HCT116 (cell line): Measurements from ENCODE around the gene CUL9. TPM values are rescaled to one million over a fixed set of nuclear protein-coding genes. Genes with fewer than 3 reads are reported as not detected.

Source experiments
- ATAC-seq: fragments of 200-7000 bp; cut with Tn5 transposase; 2 replicates; pipeline ENCODE4 v1.9.1; 2020; ENCODE audit warnings: mild to moderate bottlenecking, moderate library complexity
- BruUV-seq: library from RNA; stranded (reverse); fragments of 400-500 nt; replicated peaks from 2 replicates; lab custom pipeline; 2021; lab: Mats Ljungman, UMichigan
- CTCF ChIA-PET: fragments of 300-600 bp; sonication (Branson Sonifier 250); formaldehyde crosslinking; loops from one replicate; lab custom pipeline; 2021; ENCODE audit warnings: antibody characterized with exemption; lab: Charles Lee
- POLR2A ChIA-PET: fragments of 300-600, 350-600 bp; sonication (Branson Sonifier 250); formaldehyde crosslinking; loops from one replicate; lab custom pipeline; 2021; ENCODE audit warnings: antibody characterized with exemption; lab: Charles Lee
- RAD21 ChIA-PET, 2 experiments: fragments of 300-600 bp; sonication (Branson Sonifier 250); formaldehyde crosslinking; loops; one replicate each; lab custom pipeline; 2023; ENCODE audit warnings: low total read pairs in 2 of 2; ENCODE audit not compliant: uncharacterized antibody in 2 of 2, unreplicated experiment in 2 of 2, low non-redundant PET in 1 of 2; lab: Charles Lee
- DNase-seq: peaks from one replicate; pipeline ENCODE4 v3.0.0-alpha.2; 2010; ENCODE audit warnings: low read depth, low spot score
- H2AFZ ChIP-seq: fragments of 200-600 bp; shearing (Covaris generic), sonication (generic); 2 replicates; pipeline ENCODE4 v1.6.1; 2017; ENCODE audit warnings: low read depth, mixed run types, mixed read lengths, antibody characterized with exemption, low read length; ENCODE audit not compliant: poor library complexity, severe bottlenecking
- H3K27ac ChIP-seq: 2 replicates; pipeline ENCODE4 v1.5.1; 2012; ENCODE audit warnings: low read depth, low read length
- H3K27me3 ChIP-seq: fragments of 200-600 bp; sonication (generic); 2 replicates; pipeline ENCODE4 v1.6.1; 2016; ENCODE audit warnings: mixed run types, low read length, mixed read lengths; ENCODE audit not compliant: insufficient read depth
- H3K36me3 ChIP-seq, 2 experiments: fragments of 200-500 bp in 1 of 2; fragments of 200-600 bp in 1 of 2; sonication (Bioruptor generic) in 1 of 2; sonication (generic) in 1 of 2; 2 replicates each; pipeline versions ENCODE4 v1.5.1 to v1.6.1; 2014 to 2016; ENCODE audit warnings: low read length in 2 of 2, inconsistent platforms in 1 of 2, mixed read lengths in 1 of 2, mixed run types in 1 of 2; ENCODE audit not compliant: insufficient read depth in 2 of 2, control insufficient read depth in 1 of 2
- H3K4me1 ChIP-seq, 2 experiments: fragments of 200-600 bp in 1 of 2; sonication (generic) in 1 of 2; 2 replicates each; pipeline versions ENCODE4 v1.5.1 to v1.6.1; 2012 to 2017; ENCODE audit warnings: low read length in 2 of 2, inconsistent platforms in 1 of 2, mild to moderate bottlenecking in 1 of 2, mixed read lengths in 1 of 2, mixed run types in 1 of 2, moderate library complexity in 1 of 2; ENCODE audit not compliant: insufficient read depth in 2 of 2, control insufficient read depth in 1 of 2
- H3K4me2 ChIP-seq: fragments of 200-600 bp; sonication (generic); 2 replicates; pipeline ENCODE4 v1.6.1; 2017; ENCODE audit warnings: mixed run types, low read length, mixed read lengths
- H3K4me3 ChIP-seq, 2 experiments: fragments of 200-600 bp in 1 of 2; sonication (generic) in 1 of 2; replicated peaks in 1 of 2; 2 replicates each; pipeline ENCODE4 v1.5.1; 2011 to 2016; ENCODE audit warnings: low read length in 2 of 2, control low read depth in 1 of 2, low read depth in 1 of 2, mild to moderate bottlenecking in 1 of 2, mixed read lengths in 1 of 2, mixed run types in 1 of 2
- H3K79me2 ChIP-seq: fragments of 200-600 bp; sonication (generic); 2 replicates; pipeline ENCODE4 v1.6.1; 2017; ENCODE audit warnings: mild to moderate bottlenecking, mixed run types, low read length, moderate library complexity, mixed read lengths; ENCODE audit not compliant: insufficient read depth
- H3K9ac ChIP-seq: fragments of 200-600 bp; sonication (generic); 2 replicates; pipeline ENCODE4 v1.6.1; 2016; ENCODE audit warnings: low read length, mixed read lengths
- H3K9me2 ChIP-seq: fragments of 200-600 bp; sonication (generic), shearing (Covaris generic); 2 replicates; pipeline ENCODE4 v1.6.1; 2017; ENCODE audit warnings: mixed run types, mild to moderate bottlenecking, moderate library complexity; ENCODE audit not compliant: insufficient read depth
- H3K9me3 ChIP-seq, 2 experiments: fragments of 200-500 bp in 1 of 2; fragments of 200-600 bp in 1 of 2; sonication (Bioruptor generic) in 1 of 2; sonication (generic) in 1 of 2; 2 replicates each; pipeline ENCODE4 v1.6.1; 2014 to 2017; ENCODE audit warnings: low read length in 2 of 2, mixed read lengths in 2 of 2, inconsistent platforms in 1 of 2, low read depth in 1 of 2, mild to moderate bottlenecking in 1 of 2, mixed run types in 1 of 2, moderate library complexity in 1 of 2; ENCODE audit not compliant: control insufficient read depth in 1 of 2, insufficient read depth in 1 of 2
- H4K20me1 ChIP-seq: fragments of 200-600 bp; sonication (generic), shearing (Covaris generic); 2 replicates; pipeline ENCODE4 v1.6.1; 2017; ENCODE audit warnings: mixed run types, mild to moderate bottlenecking, moderate library complexity; ENCODE audit not compliant: insufficient read depth
- ATF3 ChIP-seq: IDR thresholded peaks from 2 replicates; pipeline ENCODE4 v1.6.1; 2012
- EGR1 ChIP-seq: IDR thresholded peaks from 2 replicates; pipeline ENCODE4 v1.6.1; 2012; ENCODE audit warnings: low read depth
- ELF1 ChIP-seq: IDR thresholded peaks from 2 replicates; pipeline ENCODE4 v1.6.1; 2012; ENCODE audit warnings: low read depth, borderline replicate concordance
- EZH2 ChIP-seq: fragments of 200-600 bp; sonication (generic); IDR thresholded peaks from 2 replicates; pipeline ENCODE4 v1.6.1; 2017; ENCODE audit warnings: antibody characterized with exemption, mixed run types
- EZH2phosphoT487 ChIP-seq: fragments of 200-600 bp; IDR thresholded peaks from 2 replicates; pipeline ENCODE4 v1.6.1; 2018; ENCODE audit warnings: antibody characterized with exemption, borderline replicate concordance
- FOSL1 ChIP-seq: IDR thresholded peaks from 2 replicates; pipeline ENCODE4 v1.6.1; 2012; ENCODE audit warnings: low read depth
- JUND ChIP-seq: IDR thresholded peaks from 2 replicates; pipeline ENCODE4 v1.6.1; 2012
- MAX ChIP-seq: IDR thresholded peaks from 2 replicates; pipeline ENCODE4 v1.6.1; 2012
- POLR2A ChIP-seq: IDR thresholded peaks from 2 replicates; pipeline ENCODE4 v1.7.0; 2011; ENCODE audit warnings: borderline replicate concordance; ENCODE audit not compliant: insufficient read depth, insufficient read length; ENCODE audit errors: extremely low read depth
- POLR2AphosphoS5 ChIP-seq: IDR thresholded peaks from 2 replicates; pipeline ENCODE4 v1.6.1; 2011; ENCODE audit warnings: mild to moderate bottlenecking, low read depth, low read length, moderate library complexity
- REST ChIP-seq: IDR thresholded peaks from 2 replicates; pipeline ENCODE4 v1.6.1; 2012; ENCODE audit warnings: low read depth
- SIN3A ChIP-seq: IDR thresholded peaks from 2 replicates; pipeline ENCODE4 v1.6.1; 2012; ENCODE audit warnings: low read depth
- SP1 ChIP-seq: IDR thresholded peaks from 2 replicates; pipeline ENCODE4 v1.6.1; 2012; ENCODE audit warnings: low read depth
- SRF ChIP-seq: IDR thresholded peaks from 2 replicates; pipeline ENCODE4 v1.6.1; 2012; ENCODE audit warnings: low read depth
- TCF7L2 ChIP-seq: IDR thresholded peaks from 2 replicates; pipeline ENCODE4 v1.7.0; 2011; ENCODE audit warnings: borderline replicate concordance, inconsistent platforms; ENCODE audit not compliant: insufficient read depth, insufficient read length; ENCODE audit errors: extremely low read depth
- ZBTB33 ChIP-seq: IDR thresholded peaks from 2 replicates; pipeline ENCODE4 v1.6.1; 2011; ENCODE audit warnings: mild to moderate bottlenecking, low read length, moderate library complexity; ENCODE audit not compliant: insufficient replicate concordance; ENCODE audit errors: extremely low read depth
- ZFX ChIP-seq: fragments of 450-650 bp; IDR thresholded peaks from 2 replicates; pipeline ENCODE4 v1.6.1; 2017
- ZNF274 ChIP-seq: fragments of 200-500 bp; sonication (Bioruptor generic); IDR thresholded peaks from 2 replicates; pipeline ENCODE4 v1.6.1; 2014; ENCODE audit warnings: mild to moderate bottlenecking, low read depth, low read length, inconsistent platforms
- intact Hi-C: fragments of 100-400 bp; cut with micrococcal nuclease; formaldehyde crosslinking; loops from 2 replicates; pipeline ENCODE4 v1.10.0; 2022
- total RNA-seq: library from RNA; stranded (reverse); gene quantifications from one replicate; pipeline ENCODE4 v1.2.1, GENCODE V29; 2021; ENCODE audit not compliant: unreplicated experiment

The CUL9 gene
- total RNA-seq, 1 experiment from 2014 or later = 36.5 TPM

- TF ChIP-seq EZH2phosphoT487 (no peak), JUND (no peak), ZBTB33 (no peak), SRF (no peak), EGR1 (no peak), POLR2AphosphoS5 (no peak)
Measured at GRCh38 chr6:43189776-43190304, 7.8 kb downstream of the CUL9 start (continued).

- H3K79me2 ChIP-seq = no peaks in the 10 kb centered on the region
- CTCF ChIA-PET = no interaction called here
- RAD21 ChIA-PET = no interaction called here
- BruUV-seq = no TSS peak
- H2AFZ ChIP-seq = no peak overlapping the region
- intact Hi-C loops = no loop called here
- no peaks in the 10 kb centered on the region for H3K4me1 ChIP-seq
- no peak overlapping the region for H3K4me3 ChIP-seq
- no peaks in the 10 kb centered on the region for H4K20me1 ChIP-seq
- H3K27me3 ChIP-seq = no peaks in the 10 kb centered on the region
- H3K36me3 ChIP-seq = peaks cover 0 to 7% of the 10 kb centered on the region in 2 experiments; a peak in 2 of 4 replicates
- H3K9ac ChIP-seq = no peak overlapping the region
- no peaks in the 10 kb centered on the region for H3K9me3 ChIP-seq
- ATAC-seq (no peak), DNase-seq (no peak)
- no peaks in the 10 kb centered on the region for H3K9me2 ChIP-seq
- H3K4me2 ChIP-seq = no peak overlapping the region
- POLR2A ChIA-PET = no interaction called here
- H3K27ac ChIP-seq = no peak overlapping the region
- no peak for TF ChIP-seq ZBTB33
- TF ChIP-seq EZH2phosphoT487 = no peak
- TF ChIP-seq EZH2 = no peak
- TF ChIP-seq ATF3 = no peak
- no peak for TF ChIP-seq ZFX
- TF ChIP-seq POLR2A = no peak
- no peak for TF ChIP-seq REST
- TF ChIP-seq ZNF274 = no peak
- TF ChIP-seq SIN3A = no peak
- no peak for TF ChIP-seq POLR2AphosphoS5
- no peak for TF ChIP-seq JUND
- TF ChIP-seq SRF = no peak
- no peak for TF ChIP-seq ELF1
- TF ChIP-seq MAX = no peak
- no peak for TF ChIP-seq TCF7L2
- no peak for TF ChIP-seq SP1
- no peak for TF ChIP-seq FOSL1
Measured at GRCh38 chr6:43192911-43193310, 10.9 kb downstream of the CUL9 start.
